C4-2B (cell line): Measurements from ENCODE around the gene GPRIN1.

Experiments
- CTCF ChIP-seq: fragments of 450-650 bp; conservative IDR thresholded peaks from 2 replicates; pipeline ENCODE4 v1.5.1; 2017; ENCODE audit warnings: mild to moderate bottlenecking
- ZFX ChIP-seq: fragments of 450-650 bp; IDR thresholded peaks from 2 replicates; pipeline ENCODE4 v1.6.1; 2017

GRCh38 chr5:176626876-176627236 lies 16.9 kb upstream of the GPRIN1 start:
- TF ChIP-seq CTCF (no peak), ZFX (no peak)
